ENCODE results near the gene MBTPS2. TPM values are rescaled to one million over a fixed set of nuclear protein-coding genes. Genes with fewer than 3 reads are reported as not detected.

MBTPS2 gene
- total RNA-seq, 2 donors from 2014 or later, result 4.3 to 6.7 TPM

DNA sequence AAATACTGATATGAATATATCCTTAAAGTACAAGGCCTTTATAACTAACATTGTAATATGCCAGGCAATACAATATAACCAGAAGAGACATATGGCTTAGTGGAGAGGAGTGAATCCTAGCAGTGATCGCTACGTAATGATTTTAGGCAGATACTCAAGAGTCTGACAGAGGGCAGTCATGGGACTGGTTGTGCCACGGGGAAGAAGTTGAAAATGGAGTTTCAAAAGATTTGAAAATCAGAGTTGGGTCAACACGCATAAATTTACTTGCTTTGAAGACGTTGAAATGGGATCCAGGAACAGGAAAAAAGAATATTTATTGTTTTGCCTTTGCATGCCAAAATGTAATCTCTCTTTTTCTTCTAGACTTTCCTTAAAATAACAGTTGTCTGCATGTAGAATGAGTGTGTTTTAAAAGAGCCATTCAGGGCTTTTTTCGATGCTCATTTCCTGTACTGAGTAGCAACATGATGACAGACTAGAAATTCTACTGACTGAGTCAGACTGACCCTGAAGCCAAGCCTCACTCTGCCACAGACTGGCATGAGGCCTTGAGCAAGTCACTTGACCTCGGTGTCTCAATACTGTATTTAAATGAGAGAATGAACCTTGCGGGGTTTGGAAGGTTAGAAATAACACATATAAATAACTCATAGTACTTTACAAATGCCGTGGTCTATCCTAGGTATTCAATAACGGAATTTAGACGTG lies 93.0 kb downstream of the MBTPS2 start:
- H3K4me1 ChIP-seq, result no peaks in the 10 kb centered on the region
- H3K27ac ChIP-seq, result peak overlapping the region in 1 of 4 donors; percentile 41
- no peak overlapping the region for H3K4me3 ChIP-seq
- no peak for ATAC-seq
- intact Hi-C loops (cut with DNase I), result no loop called here
- WGBS, 2 donors, result 76 to 86% methylated on average over 11 of the region's 11 CpGs
- no peak for TF ChIP-seq POLR2A (IDR thresholded peaks at IDR 0.05)
- TF ChIP-seq, protein P1, sequence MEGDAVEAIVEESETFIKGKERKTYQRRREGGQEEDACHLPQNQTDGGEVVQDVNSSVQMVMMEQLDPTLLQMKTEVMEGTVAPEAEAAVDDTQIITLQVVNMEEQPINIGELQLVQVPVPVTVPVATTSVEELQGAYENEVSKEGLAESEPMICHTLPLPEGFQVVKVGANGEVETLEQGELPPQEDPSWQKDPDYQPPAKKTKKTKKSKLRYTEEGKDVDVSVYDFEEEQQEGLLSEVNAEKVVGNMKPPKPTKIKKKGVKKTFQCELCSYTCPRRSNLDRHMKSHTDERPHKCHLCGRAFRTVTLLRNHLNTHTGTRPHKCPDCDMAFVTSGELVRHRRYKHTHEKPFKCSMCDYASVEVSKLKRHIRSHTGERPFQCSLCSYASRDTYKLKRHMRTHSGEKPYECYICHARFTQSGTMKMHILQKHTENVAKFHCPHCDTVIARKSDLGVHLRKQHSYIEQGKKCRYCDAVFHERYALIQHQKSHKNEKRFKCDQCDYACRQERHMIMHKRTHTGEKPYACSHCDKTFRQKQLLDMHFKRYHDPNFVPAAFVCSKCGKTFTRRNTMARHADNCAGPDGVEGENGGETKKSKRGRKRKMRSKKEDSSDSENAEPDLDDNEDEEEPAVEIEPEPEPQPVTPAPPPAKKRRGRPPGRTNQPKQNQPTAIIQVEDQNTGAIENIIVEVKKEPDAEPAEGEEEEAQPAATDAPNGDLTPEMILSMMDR (IDR thresholded peaks at IDR 0.05), result no peak
- H3K9me3 ChIP-seq, result no peaks in the 10 kb centered on the region
- no peaks in the 10 kb centered on the region for H3K36me3 ChIP-seq (replicated peaks in 1 of 2; ENCODE audit: insufficient read depth in 1 of 2, low read depth in 2 of 2)
- no peaks in the 10 kb centered on the region for H3K27me3 ChIP-seq
- DNase-seq, result peak in 3 of 4 donors; percentile 21 to 36 (median 30)

DNA sequence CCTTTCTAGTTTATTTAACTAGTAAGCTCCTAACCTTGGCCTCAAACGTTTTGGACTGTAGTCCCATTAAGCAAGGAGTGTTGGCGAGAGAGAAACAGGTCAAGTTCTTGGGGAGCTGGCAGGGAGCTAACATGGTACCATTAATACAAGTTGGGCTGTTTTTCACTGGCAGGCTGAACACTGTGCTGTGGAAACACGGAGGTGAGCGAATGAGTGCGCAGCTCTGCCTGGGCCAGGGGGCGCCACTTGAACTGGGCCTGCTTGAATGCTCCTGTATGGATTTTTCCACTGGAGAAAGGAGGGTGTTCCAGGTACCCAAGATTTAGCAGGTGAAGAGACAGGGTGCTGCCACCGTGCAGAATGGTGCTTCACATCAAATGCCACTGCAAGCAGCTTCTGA lies 93.7 kb downstream of the MBTPS2 start:
- H3K4me1 ChIP-seq, result no peaks in the 10 kb centered on the region
- no peaks in the 10 kb centered on the region for H3K27me3 ChIP-seq
- DNase-seq (no peak), ATAC-seq (no peak)
- no peaks in the 10 kb centered on the region for H3K36me3 ChIP-seq (replicated peaks in 1 of 2; ENCODE audit: insufficient read depth in 1 of 2, low read depth in 2 of 2)
- H3K9me3 ChIP-seq, result no peaks in the 10 kb centered on the region
- H3K27ac ChIP-seq, result no peak overlapping the region
- intact Hi-C loops (cut with DNase I), result no loop called here
- WGBS, 2 donors, result 61 to 76% methylated on average over 3 to 6 of the region's 7 CpGs
- TF ChIP-seq POLR2A (IDR thresholded peaks at IDR 0.05), result no peak
- TF ChIP-seq, protein P1 (IDR thresholded peaks at IDR 0.05), result no peak
- H3K4me3 ChIP-seq, result no peak overlapping the region

DNA sequence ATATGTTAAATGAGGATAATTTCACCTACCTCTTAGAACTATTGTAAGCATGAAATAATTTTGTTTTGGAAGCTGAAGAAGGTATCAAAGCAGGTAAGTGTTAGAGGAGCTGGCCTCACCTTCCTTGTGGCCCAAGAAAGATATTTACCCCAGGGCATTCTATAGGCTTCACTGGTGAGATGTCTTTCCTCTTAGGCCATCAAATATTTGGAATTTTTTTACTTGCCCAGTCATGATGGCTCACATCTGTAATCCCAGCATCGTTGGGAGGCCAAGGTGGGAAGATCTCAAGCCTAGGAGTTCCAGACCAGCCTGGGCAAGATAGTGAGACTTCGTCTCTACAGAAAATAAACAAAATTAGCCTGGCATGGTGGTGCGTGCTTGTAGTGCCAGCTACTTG lies 95.0 kb downstream of the MBTPS2 start:
- DNase-seq (no peak), ATAC-seq (no peak)
- intact Hi-C loops (cut with DNase I), result no loop called here
- H3K4me1 ChIP-seq, result no peaks in the 10 kb centered on the region
- WGBS, 2 donors, result 84 to 100% methylated on average over 1 to 3 of the region's 3 CpGs
- no peaks in the 10 kb centered on the region for H3K9me3 ChIP-seq
- no peak overlapping the region for H3K27ac ChIP-seq
- no peaks in the 10 kb centered on the region for H3K27me3 ChIP-seq
- no peaks in the 10 kb centered on the region for H3K36me3 ChIP-seq (replicated peaks in 1 of 2; ENCODE audit: insufficient read depth in 1 of 2, low read depth in 2 of 2)
- no peak overlapping the region for H3K4me3 ChIP-seq
- no peak for TF ChIP-seq POLR2A (IDR thresholded peaks at IDR 0.05)
- TF ChIP-seq, protein P1 (IDR thresholded peaks at IDR 0.05), result no peak

Small RNA genes lying within 50 kb of the gene (small RNA-seq; reads per million reads assigned to genes)
- not detected for gene U73479.1

Other genes with a start within 250 kb of the MBTPS2 start
- gene KLHL34, start 181.3 kb upstream of the MBTPS2 start, total RNA-seq, result not detected
- not detected for gene SMPX, start 81.5 kb upstream of the MBTPS2 start, total RNA-seq
- 1 to 10 TPM; 3.9 to 4.9 TPM for gene YY2, start 16.4 kb downstream of the MBTPS2 start, total RNA-seq
- 10 to 100 TPM; 13.5 to 20.5 TPM for gene SMS, start 101.1 kb downstream of the MBTPS2 start, total RNA-seq
- gene PHEX, start 192.7 kb downstream of the MBTPS2 start, total RNA-seq, result not detected

All from body of pancreas (tissue), 4 donors.